ENCODE measurements around the gene PRRT1.

GRCh38 chr6:32107406-32107805 is 44.3 kb downstream of the PRRT1 start:
- TF ChIP-seq POLR2A (IDR thresholded peaks at IDR 0.05), result no peak
- TF ChIP-seq, protein P1, sequence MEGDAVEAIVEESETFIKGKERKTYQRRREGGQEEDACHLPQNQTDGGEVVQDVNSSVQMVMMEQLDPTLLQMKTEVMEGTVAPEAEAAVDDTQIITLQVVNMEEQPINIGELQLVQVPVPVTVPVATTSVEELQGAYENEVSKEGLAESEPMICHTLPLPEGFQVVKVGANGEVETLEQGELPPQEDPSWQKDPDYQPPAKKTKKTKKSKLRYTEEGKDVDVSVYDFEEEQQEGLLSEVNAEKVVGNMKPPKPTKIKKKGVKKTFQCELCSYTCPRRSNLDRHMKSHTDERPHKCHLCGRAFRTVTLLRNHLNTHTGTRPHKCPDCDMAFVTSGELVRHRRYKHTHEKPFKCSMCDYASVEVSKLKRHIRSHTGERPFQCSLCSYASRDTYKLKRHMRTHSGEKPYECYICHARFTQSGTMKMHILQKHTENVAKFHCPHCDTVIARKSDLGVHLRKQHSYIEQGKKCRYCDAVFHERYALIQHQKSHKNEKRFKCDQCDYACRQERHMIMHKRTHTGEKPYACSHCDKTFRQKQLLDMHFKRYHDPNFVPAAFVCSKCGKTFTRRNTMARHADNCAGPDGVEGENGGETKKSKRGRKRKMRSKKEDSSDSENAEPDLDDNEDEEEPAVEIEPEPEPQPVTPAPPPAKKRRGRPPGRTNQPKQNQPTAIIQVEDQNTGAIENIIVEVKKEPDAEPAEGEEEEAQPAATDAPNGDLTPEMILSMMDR (IDR thresholded peaks at IDR 0.05), result no peak
